Limb (tissue), 2 donors: ENCODE results near the gene LHFPL6.

Experiments
- DNase-seq, 2 donors: peaks; one replicate each; pipeline ENCODE4 v3.0.0-alpha.2; 2016; ENCODE audit errors: extremely low spot score in 2 of 2

Gene LHFPL6

GRCh38 chr13:39596176-39596575 lies 6.8 kb downstream of the LHFPL6 start:
- DNase-seq = no peak

- no peak for DNase-seq
Measured at GRCh38 chr13:39590466-39591036, 12.4 kb downstream of the LHFPL6 start.

- no peak for DNase-seq
Measured at GRCh38 chr13:39588384-39588783, 14.6 kb downstream of the LHFPL6 start.

- no peak for DNase-seq
Measured at GRCh38 chr13:39587939-39588338, 15.1 kb downstream of the LHFPL6 start.

GRCh38 chr13:39586958-39587605 lies 15.9 kb downstream of the LHFPL6 start:
- DNase-seq = no peak

- DNase-seq = no peak
Measured at GRCh38 chr13:39586151-39586550, 16.8 kb downstream of the LHFPL6 start.

GRCh38 chr13:39585219-39585618 lies 17.8 kb downstream of the LHFPL6 start:
- DNase-seq = no peak

- DNase-seq = no peak
Measured at GRCh38 chr13:39580881-39581575, 22.0 kb downstream of the LHFPL6 start.

- no peak for DNase-seq
Measured at GRCh38 chr13:39578821-39579291, 24.1 kb downstream of the LHFPL6 start.

GRCh38 chr13:39577838-39578491 lies 25.0 kb downstream of the LHFPL6 start:
- no peak for DNase-seq

GRCh38 chr13:39577203-39577602 lies 25.8 kb downstream of the LHFPL6 start:
- DNase-seq = no peak

GRCh38 chr13:39575641-39576238 lies 27.3 kb downstream of the LHFPL6 start:
- no peak for DNase-seq

- no peak for DNase-seq
Measured at GRCh38 chr13:39571502-39572092, 31.4 kb downstream of the LHFPL6 start.

- DNase-seq = no peak
Measured at GRCh38 chr13:39567569-39567968, 35.4 kb downstream of the LHFPL6 start.

- no peak for DNase-seq
Measured at GRCh38 chr13:39566216-39566869, 36.6 kb downstream of the LHFPL6 start.

GRCh38 chr13:39565036-39565949 lies 37.7 kb downstream of the LHFPL6 start:
- DNase-seq = no peak

- DNase-seq = no peak
Measured at GRCh38 chr13:39563470-39563735, 39.6 kb downstream of the LHFPL6 start.

- DNase-seq = no peak
Measured at GRCh38 chr13:39561971-39562370, 41.0 kb downstream of the LHFPL6 start.

- no peak for DNase-seq
Measured at GRCh38 chr13:39559847-39560246, 43.1 kb downstream of the LHFPL6 start.

- no peak for DNase-seq
Measured at GRCh38 chr13:39557285-39557955, 45.6 kb downstream of the LHFPL6 start.
